ENCODE results near the gene IL31RA.
A peak's percentile ranks its signal among the peaks of the same experiment; 100 is the strongest.

Gene IL31RA

DNA sequence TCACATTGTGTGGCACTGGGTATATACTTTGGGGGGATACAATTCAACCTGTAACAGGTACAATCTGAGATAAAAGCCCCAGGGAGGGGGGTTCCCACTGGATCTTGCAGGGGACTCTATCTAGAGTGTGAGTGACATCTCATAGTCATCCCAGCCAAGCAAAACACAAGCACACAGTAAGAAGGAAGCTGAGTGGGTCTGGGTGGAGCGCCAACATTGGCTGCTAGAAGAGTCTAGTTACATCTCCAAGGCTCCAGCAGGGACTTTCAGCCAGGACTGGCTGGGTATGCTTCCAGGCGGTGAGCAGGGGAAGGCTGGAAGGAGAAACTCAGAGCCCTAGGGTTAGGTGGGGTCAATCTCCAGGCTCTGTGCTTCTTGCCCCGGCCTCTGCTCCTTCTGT is 53.0 kb downstream of the IL31RA start:
- DNase-seq = no peak

DNA sequence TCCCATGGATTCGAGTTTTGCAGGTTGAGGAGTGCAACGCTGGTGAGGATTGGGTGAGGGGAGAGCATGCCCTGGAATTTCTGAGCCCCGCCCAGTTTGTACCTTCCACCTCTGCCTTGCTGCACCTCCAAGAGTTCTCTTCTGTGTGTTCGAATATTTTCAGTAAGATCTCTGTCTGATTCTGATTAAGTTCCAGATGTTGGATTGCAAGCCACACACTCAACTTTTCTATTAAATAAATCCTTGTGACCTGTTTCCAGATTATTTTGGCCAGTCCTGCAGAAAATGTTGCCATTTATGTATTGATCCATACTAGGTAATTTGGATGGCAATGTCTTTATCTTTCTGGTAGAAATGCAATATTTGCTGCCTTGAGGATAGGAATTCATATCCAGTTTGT is 54.1 kb downstream of the IL31RA start:
- DNase-seq = no peak

- no peak for DNase-seq
Observed at GRCh38 chr5:55907927-55908326, 56.8 kb downstream of the IL31RA start.

- DNase-seq = no peak
Observed at GRCh38 chr5:55908804-55909203, 57.6 kb downstream of the IL31RA start.

DNA sequence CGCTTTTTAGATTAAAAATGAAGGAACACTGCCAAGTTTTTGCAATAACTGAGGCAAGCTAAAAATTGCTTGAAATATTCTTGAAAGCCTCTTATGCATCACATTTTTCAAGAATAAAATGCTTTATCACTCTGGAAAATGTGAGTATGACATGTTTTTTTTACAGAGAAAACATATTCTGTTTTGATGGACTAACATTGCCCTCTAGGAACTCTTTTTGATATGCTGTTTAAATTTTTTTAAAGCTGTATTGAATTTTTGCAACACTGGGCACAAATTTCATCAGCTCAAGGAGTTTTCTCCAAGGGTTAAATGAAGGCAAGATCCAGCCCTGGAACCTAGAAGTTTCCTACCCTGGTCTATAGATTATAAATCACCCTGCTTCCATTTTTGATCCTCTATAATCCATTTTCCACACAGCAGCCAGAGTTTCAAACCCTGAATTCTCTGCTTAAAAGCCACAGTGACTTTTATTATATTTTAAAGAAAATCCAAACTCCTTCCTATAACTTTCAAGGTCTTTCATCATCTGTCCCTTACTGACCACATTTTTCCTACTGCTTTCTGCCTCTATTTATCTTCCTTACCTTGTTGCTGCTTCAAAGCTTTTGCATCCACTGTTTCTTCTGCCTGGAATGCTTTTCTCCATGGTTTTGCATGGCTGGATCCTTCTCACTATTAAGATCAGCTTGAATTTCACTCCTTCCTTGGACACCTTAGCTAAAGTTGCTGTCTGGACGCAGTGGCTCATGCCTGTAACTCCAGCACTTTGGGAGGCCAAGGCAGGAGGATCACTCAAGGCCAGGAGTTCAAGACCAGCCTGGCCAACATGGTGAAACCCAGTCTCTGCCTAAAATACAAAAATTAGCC is 60.9 kb downstream of the IL31RA start:
- no peak for DNase-seq

GRCh38 chr5:55913466-55914413 is 62.6 kb downstream of the IL31RA start:
- DNase-seq = no peak

DNA sequence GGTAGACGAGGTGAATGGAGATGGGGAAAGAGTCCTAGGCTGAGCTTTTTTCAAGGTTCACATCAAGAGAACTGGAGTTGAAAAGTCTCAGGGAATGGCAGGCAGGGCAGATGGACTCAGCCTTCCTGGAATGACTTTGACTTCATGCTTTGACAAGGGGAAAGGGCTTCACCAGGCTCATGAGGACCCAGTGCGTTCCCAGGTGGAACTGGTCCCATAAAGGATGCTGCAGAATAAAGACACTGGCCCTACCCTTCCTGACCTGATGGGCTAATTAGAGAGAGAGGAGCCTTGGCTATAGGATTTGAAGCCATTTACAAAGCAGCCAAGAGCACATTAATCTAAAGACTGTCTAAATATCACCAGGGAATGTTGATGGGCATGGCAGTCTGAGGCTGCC is 63.8 kb downstream of the IL31RA start:
- no peak for DNase-seq

DNA sequence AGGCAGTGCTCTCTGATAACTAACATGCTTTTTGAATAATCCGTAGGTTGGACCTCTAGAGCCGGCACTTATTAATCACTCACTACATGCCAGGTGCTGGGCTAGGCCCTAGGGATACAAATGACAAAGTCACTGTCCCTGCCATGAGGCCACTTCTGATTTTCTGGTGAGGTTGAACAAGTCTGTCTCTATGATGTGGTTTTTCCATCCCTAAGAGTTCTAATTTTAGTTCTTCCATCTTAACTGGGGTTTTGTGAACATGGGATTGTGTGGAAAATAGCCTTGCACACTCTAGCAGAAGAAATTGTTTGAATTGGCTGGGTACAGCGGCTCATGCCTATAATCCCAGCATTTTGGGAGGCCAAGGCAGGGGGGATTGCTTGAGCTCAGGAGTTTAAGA is 64.6 kb downstream of the IL31RA start:
- DNase-seq = no peak

DNA sequence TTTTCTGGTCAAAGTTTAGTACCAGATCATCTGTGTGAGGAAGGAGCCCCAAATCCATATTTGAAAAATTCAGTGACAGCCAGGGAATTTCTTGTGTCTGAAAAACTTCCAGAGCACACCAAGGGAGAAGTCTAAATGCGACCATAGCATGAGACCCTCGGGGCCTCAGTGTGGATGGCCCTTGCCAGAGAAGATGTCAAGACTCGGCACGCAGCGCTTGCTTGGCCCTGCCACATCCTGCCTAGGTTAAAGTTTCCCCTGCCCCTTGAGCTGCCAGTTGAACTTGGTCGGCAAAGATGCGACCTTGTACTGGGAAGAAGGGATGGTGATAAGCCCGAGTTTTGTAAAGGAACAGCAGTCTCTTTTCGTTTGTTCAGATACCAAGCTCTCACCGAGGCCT is 65.8 kb downstream of the IL31RA start:
- no peak for DNase-seq

DNA sequence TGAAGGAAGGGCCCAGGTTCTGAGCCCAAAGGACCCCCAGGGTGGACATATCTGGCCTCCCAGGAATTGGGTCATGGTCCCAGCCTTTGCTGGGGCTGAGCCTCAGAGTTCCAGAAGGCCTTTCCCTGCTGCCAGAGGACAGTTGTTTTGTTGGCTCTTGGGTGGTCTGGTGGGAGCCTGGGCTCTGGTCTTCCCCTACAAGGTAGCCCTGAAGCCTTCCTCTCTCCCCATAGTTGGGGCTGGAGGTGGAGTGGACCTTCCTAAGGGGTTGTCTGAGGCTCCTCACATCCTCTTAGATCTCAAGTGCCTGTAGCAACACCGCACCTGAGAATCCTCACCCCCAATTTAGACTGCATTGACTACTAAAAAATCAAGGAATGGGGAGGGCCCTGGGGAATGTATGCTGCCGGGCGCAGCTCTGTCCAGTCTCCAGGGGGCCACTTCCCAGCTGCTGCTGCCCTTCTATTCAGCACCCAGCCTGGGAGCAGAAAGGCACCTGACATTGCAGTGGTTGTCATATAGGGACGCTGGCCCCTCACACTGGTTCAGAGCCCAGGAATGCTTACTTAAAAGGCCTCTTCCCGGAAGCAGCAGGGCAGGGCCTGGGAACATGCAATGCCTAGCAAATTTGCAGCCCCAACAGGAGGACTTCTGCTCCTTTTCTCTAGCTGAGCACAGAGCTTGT is 66.4 kb downstream of the IL31RA start:
- no peak for DNase-seq

- DNase-seq = no peak
Observed at GRCh38 chr5:55918087-55919035, 67.2 kb downstream of the IL31RA start.

GRCh38 chr5:55919625-55920024 is 68.5 kb downstream of the IL31RA start:
- no peak for DNase-seq

DNA sequence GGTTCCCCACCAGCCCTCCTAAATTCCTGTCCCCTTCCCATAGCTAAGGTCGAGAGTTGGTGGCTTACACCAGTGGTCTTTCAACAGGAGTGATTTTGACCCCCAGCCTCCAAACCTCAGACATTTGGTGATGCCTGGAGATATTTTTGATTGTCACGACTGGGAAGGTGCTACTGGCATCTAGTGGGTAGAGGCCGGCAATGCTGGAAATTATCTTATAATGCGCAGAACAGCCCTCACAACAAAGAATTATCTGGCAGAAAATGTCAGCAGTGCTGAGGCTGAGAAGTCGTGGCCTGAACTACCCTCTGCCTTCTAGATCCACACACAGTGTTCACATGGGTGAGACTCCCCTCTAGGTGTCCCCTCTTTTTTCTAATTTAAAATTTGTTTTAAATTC is 69.6 kb downstream of the IL31RA start:
- DNase-seq = peak; percentile 16

GRCh38 chr5:55921617-55922016 is 70.5 kb downstream of the IL31RA start:
- no peak for DNase-seq

GRCh38 chr5:55923177-55923771 is 72.1 kb downstream of the IL31RA start:
- no peak for DNase-seq

DNA sequence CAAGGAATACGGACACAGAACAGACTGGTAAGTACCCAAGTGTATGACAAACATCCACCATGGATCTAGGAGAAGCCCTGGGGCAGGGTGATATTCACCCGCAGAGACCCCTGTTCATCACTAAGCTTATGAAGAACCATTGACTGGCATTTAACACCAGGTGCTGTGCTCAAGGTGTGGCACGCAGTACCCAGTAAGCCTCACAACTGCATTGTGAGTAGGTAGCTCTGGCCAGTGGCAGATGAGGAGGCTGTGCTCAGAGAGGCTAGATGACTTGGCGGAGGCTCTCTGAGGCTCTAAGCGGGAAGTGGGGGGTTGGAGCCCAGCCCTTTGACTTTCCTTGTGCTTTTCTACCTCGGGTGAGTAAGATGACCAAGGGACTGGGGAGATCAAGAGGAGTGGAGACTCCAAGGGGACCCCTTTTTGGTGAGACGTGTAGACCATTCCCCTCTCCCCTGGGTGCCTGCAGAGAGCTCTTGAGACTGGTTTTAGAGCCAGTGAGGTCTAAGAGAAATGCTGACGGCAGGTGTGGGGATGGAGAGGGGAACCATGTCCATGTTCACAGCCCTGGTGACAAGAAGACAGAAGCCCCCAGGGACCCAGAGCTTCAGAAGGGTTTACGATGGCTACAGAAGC is 72.8 kb downstream of the IL31RA start:
- no peak for DNase-seq

- no peak for DNase-seq
Observed at GRCh38 chr5:55924744-55925143, 73.6 kb downstream of the IL31RA start.

DNA sequence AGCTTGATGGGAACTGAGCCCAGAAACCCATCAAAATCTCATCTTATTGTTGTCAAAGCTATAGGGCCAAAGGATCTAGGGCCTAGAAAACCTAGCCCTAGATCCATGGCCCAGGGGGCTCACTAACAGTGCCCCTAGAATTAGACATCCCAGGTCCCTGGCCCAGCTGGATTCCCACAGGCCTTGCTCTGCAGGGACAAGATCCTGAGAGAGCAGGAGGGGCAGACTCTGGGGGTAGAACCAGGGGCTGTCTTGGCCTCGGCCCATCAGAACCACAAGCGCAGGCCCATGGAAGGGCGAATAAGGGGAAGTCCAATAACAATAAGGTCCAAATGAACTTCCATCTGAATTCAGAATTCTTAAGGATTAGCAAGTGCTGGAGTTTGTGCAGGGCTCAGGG is 74.0 kb downstream of the IL31RA start:
- DNase-seq = no peak

DNA sequence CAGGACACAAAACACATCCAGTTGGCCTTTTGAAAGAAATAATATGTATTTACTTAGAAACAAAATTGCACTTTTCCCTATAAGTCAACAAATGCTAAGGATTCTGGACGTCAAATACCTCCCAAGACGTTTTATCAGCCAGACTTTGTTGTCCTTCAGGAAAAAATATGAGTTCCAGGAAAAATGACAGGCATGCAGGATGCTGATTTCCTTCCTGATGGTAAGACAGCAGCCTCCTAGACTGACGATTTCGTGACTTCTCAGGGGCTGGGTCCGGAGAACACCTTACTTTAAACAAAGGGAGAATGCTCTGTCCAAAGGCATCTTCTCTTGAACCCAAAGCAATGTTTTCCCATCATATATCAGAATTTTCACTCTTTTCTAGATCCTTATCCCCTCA is 74.6 kb downstream of the IL31RA start:
- no peak for DNase-seq

- DNase-seq = no peak
Observed at GRCh38 chr5:55926476-55926875, 75.3 kb downstream of the IL31RA start.

Data from NCI-H2171 treated with DMSO at 0.1 percent for 48 hours (cell line).